Liver (tissue), 9 donors: Measurements from ENCODE around the gene CIITA. TPM values are rescaled to one million over a fixed set of nuclear protein-coding genes. Genes with fewer than 3 reads are reported as not detected.

Experiments
- DNase-seq: peaks from one replicate; pipeline ENCODE4 v3.0.0-alpha.2; 2017; ENCODE audit warnings: low spot score
- H3K27ac ChIP-seq, 2 donors: one replicate each; pipeline ENCODE4 v1.7.0; 2013; ENCODE audit warnings: inconsistent platforms in 2 of 2, low read length in 2 of 2, control low read depth in 1 of 2, low read depth in 1 of 2, mild to moderate bottlenecking in 1 of 2
- H3K27me3 ChIP-seq, 4 donors: one replicate each; pipeline versions ENCODE4 v1.6.1 to v1.7.0; 2013; ENCODE audit warnings: low read length in 3 of 4, inconsistent platforms in 1 of 4, mild to moderate bottlenecking in 1 of 4, moderate library complexity in 1 of 4; ENCODE audit not compliant: control insufficient read depth in 4 of 4, insufficient read depth in 4 of 4
- H3K36me3 ChIP-seq, 4 donors: one replicate each; pipeline versions ENCODE4 v1.6.1 to v1.7.0; 2013; ENCODE audit warnings: low read length in 3 of 4, mild to moderate bottlenecking in 3 of 4, low read depth in 1 of 4, moderate library complexity in 1 of 4; ENCODE audit not compliant: control insufficient read depth in 4 of 4, insufficient read depth in 3 of 4
- H3K4me1 ChIP-seq, 4 donors: one replicate each; pipeline versions ENCODE4 v1.6.1 to v1.7.0; 2013; ENCODE audit warnings: low read length in 3 of 4, mild to moderate bottlenecking in 3 of 4, moderate library complexity in 1 of 4; ENCODE audit not compliant: control insufficient read depth in 4 of 4, insufficient read depth in 4 of 4
- H3K4me3 ChIP-seq, 3 donors: one replicate each; pipeline versions ENCODE4 v1.6.1 to v1.7.0; 2013; ENCODE audit warnings: low read length in 3 of 3, control low read depth in 1 of 3, low read depth in 1 of 3, mild to moderate bottlenecking in 1 of 3
- H3K9ac ChIP-seq, 2 donors: one replicate each; pipeline ENCODE4 v1.7.0; 2013; ENCODE audit warnings: low read length in 2 of 2, mild to moderate bottlenecking in 2 of 2, moderate library complexity in 2 of 2, control low read depth in 1 of 2, low read depth in 1 of 2
- H3K9me3 ChIP-seq, 4 donors: one replicate each; pipeline versions ENCODE4 v1.6.1 to v1.7.0; 2013; ENCODE audit warnings: low read length in 3 of 4; ENCODE audit not compliant: control insufficient read depth in 4 of 4
- ATF3 ChIP-seq: IDR thresholded peaks from 2 replicates; pipeline ENCODE4 v1.6.1; 2016; ENCODE audit warnings: antibody characterized with exemption
- CTCF ChIP-seq: fragments of 150-350 bp; IDR thresholded peaks from 2 replicates; pipeline ENCODE4 v1.5.1; 2017; ENCODE audit warnings: improper control_type of control experiment, low read depth, low read length; ENCODE audit not compliant: missing input control
- FOXA2 ChIP-seq: IDR thresholded peaks from 2 replicates; pipeline ENCODE4 v1.6.1; 2016; ENCODE audit warnings: antibody characterized with exemption
- GABPA ChIP-seq, 2 donors: IDR thresholded peaks in 1 of 2; conservative IDR thresholded peaks in 1 of 2; 2 replicates each; pipeline ENCODE4 v1.6.1; 2016; ENCODE audit warnings: antibody characterized with exemption in 2 of 2, mild to moderate bottlenecking in 1 of 2, moderate library complexity in 1 of 2
- HNF4A ChIP-seq, 2 donors: conservative IDR thresholded peaks; 2 replicates each; pipeline ENCODE4 v1.6.1; 2016; ENCODE audit warnings: antibody characterized with exemption in 2 of 2, mild to moderate bottlenecking in 2 of 2
- HNF4G ChIP-seq: IDR thresholded peaks from 2 replicates; pipeline ENCODE4 v1.6.1; 2016; ENCODE audit warnings: antibody characterized with exemption
- MAX ChIP-seq: IDR thresholded peaks from 2 replicates; pipeline ENCODE4 v1.6.1; 2016; ENCODE audit warnings: antibody characterized with exemption
- NR2F2 ChIP-seq: IDR thresholded peaks from 2 replicates; pipeline ENCODE4 v1.6.1; 2016; ENCODE audit warnings: antibody characterized with exemption
- RAD21 ChIP-seq, 2 donors: IDR thresholded peaks; 2 replicates each; pipeline ENCODE4 v1.6.1; 2016; ENCODE audit warnings: antibody characterized with exemption in 2 of 2, mild to moderate bottlenecking in 2 of 2
- REST ChIP-seq: IDR thresholded peaks from 2 replicates; pipeline ENCODE4 v1.6.1; 2016; ENCODE audit warnings: antibody characterized with exemption, mild to moderate bottlenecking
- RXRA ChIP-seq, 2 donors: IDR thresholded peaks; 2 replicates each; pipeline ENCODE4 v1.6.1; 2017 to 2018; ENCODE audit warnings: antibody characterized with exemption in 2 of 2, mild to moderate bottlenecking in 1 of 2
- SP1 ChIP-seq: IDR thresholded peaks from 2 replicates; pipeline ENCODE4 v1.6.1; 2018; ENCODE audit warnings: antibody characterized with exemption, mild to moderate bottlenecking
- TAF1 ChIP-seq: conservative IDR thresholded peaks from 2 replicates; pipeline ENCODE4 v1.6.1; 2016; ENCODE audit warnings: antibody characterized with exemption, mild to moderate bottlenecking
- YY1 ChIP-seq: IDR thresholded peaks from 2 replicates; pipeline ENCODE4 v1.6.1; 2016; ENCODE audit warnings: antibody characterized with exemption, mild to moderate bottlenecking
- ZBTB33 ChIP-seq: IDR thresholded peaks from 2 replicates; pipeline ENCODE4 v1.6.1; 2016; ENCODE audit warnings: antibody characterized with exemption
- WGBS: extraction: QIAGEN DNeasy Blood & Tissue Kit; methylation state at CpG from one replicate; pipeline ENCODE4 v1.1.7; 2013; 5-methylcytosine and 5-hydroxymethylcytosine counted together
- polyA plus RNA-seq, 2 donors: library from polyadenylated mRNA; stranded (reverse) in 1 of 2; unstranded in 1 of 2; fragments of 200-250 nt in 1 of 2; fragments of >200 nt in 1 of 2; fragmentation: Nextera tagmentation in 1 of 2; extraction: Ambion mirVana in 1 of 2; gene quantifications; one replicate each; pipeline versions ENCODE4 v1.2.1 to v1.2.3, GENCODE V29; 2013 to 2015
- total RNA-seq, 2 donors: library from RNA; depleted of rRNA; stranded (reverse); fragments of >200 nt; gene quantifications; one replicate each; pipeline ENCODE4 v1.2.3, GENCODE V29; 2014
- donor health status: healthy.
- donor health status: healthy.
- donor health status: healthy.
- donor health status: healthy.
- donor health status: healthy.

The CIITA gene
- total and polyA plus RNA-seq, 4 donors, result 1.6 to 4.2 (median 2.2) TPM

GRCh38 chr16:10937068-10937859 lies 60.3 kb downstream of the CIITA start:
- Histone ChIP-seq H3K27ac (peak overlapping the region; percentile 30 to 79), H3K9ac (peak overlapping the region; percentile 18 to 60), H3K9me3 (no peaks in the 10 kb centered on the region), H3K4me1 (peaks cover 15 to 76% (median 70%) of the 10 kb centered on the region in 4 donors), H3K36me3 (peaks cover 0 to 2% (median 0%) of the 10 kb centered on the region in 4 donors), H3K4me3 (peak overlapping the region; percentile 33 to 37 (median 36)), H3K27me3 (no peaks in the 10 kb centered on the region)
- TF ChIP-seq REST, result no peak
- TF ChIP-seq RXRA (IDR thresholded peaks at IDR 0.05), result peak in 1 of 2 donors; percentile 10
- TF ChIP-seq ZBTB33, result no peak
- TF ChIP-seq ATF3, result no peak
- peak in 1 of 2 donors; percentile 13 for TF ChIP-seq HNF4A (conservative IDR thresholded peaks at IDR 0.05)
- TF ChIP-seq NR2F2, result peak; percentile 54
- no peak for TF ChIP-seq CTCF
- TF ChIP-seq SP1, result no peak
- 13% methylated on average over 11 of the region's 11 CpGs for WGBS
- no peak for DNase-seq

GRCh38 chr16:10938321-10938720 lies 61.3 kb downstream of the CIITA start:
- H3K4me3 ChIP-seq, result peak overlapping the region; percentile 12 to 22 (median 21)
- WGBS, result 57% methylated on average over 7 of the region's 7 CpGs
- TF ChIP-seq GABPA (IDR thresholded peaks at IDR 0.05 in 1 of 2, conservative IDR thresholded peaks at IDR 0.05 in 1 of 2) (no peak), MAX (no peak), RAD21 (IDR thresholded peaks at IDR 0.05) (no peak), RXRA (IDR thresholded peaks at IDR 0.05) (no peak), FOXA2 (no peak), TAF1 (no peak), ZBTB33 (no peak), HNF4G (no peak), SP1 (no peak), YY1 (no peak)
- H3K27ac ChIP-seq, result peak overlapping the region; percentile 4 to 79
- no peaks in the 10 kb centered on the region for H3K9me3 ChIP-seq
- H3K9ac ChIP-seq, result peak overlapping the region; percentile 11 to 15
- H3K27me3 ChIP-seq, result no peaks in the 10 kb centered on the region
- peaks cover 0 to 2% (median 0%) of the 10 kb centered on the region in 4 donors for H3K36me3 ChIP-seq
- no peak for DNase-seq
- H3K4me1 ChIP-seq, result peaks cover 15 to 83% (median 77%) of the 10 kb centered on the region in 4 donors
